Measurements from ENCODE around the gene PRMT3.

DNA sequence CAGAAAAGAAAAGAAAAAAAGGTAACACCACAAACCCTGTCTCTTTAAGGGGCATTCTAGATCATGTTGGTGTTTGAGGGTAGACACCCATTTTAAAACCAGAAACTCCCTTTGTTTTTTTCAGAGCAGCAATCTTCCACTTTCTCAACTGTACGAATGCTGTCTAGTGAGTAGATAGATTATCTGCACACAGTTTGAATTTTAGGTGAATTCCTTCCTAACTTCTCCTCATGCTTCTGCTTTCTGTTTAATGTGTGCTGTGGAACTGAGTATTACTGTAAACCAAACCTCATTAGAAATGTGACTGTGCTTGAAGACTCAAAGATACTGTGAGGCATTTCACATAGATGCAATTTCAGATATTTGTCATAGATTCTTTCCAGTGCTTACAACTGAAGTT, 102.4 kb downstream of the PRMT3 start:
- TF ChIP-seq, protein P1, sequence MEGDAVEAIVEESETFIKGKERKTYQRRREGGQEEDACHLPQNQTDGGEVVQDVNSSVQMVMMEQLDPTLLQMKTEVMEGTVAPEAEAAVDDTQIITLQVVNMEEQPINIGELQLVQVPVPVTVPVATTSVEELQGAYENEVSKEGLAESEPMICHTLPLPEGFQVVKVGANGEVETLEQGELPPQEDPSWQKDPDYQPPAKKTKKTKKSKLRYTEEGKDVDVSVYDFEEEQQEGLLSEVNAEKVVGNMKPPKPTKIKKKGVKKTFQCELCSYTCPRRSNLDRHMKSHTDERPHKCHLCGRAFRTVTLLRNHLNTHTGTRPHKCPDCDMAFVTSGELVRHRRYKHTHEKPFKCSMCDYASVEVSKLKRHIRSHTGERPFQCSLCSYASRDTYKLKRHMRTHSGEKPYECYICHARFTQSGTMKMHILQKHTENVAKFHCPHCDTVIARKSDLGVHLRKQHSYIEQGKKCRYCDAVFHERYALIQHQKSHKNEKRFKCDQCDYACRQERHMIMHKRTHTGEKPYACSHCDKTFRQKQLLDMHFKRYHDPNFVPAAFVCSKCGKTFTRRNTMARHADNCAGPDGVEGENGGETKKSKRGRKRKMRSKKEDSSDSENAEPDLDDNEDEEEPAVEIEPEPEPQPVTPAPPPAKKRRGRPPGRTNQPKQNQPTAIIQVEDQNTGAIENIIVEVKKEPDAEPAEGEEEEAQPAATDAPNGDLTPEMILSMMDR (tag by site-specific recombination; IDR thresholded peaks at IDR 0.05) = no peak
- TF ChIP-seq ZFP69B (tag by site-specific recombination; IDR thresholded peaks at IDR 0.05) = no peak
- TF ChIP-seq HOXA7 (CRISPR knock-in tag; IDR thresholded peaks at IDR 0.05; ENCODE audit: borderline replicate concordance) = no peak
- no peak for TF ChIP-seq GLI4 (tag by site-specific recombination; IDR thresholded peaks at IDR 0.05)
